ENCODE data around the gene GLCCI1.

Gene GLCCI1

GRCh38 chr7:7968544-7969305 lies at the start of gene GLCCI1:
TSS of gene GLCCI1 (plus strand) at chr7:7968796. CDS start at chr7:7969351, 555 bp downstream.
- peak; percentile 92 for DNase-seq

- no peak for DNase-seq
Observed at GRCh38 chr7:7919449-7919945, 49.1 kb upstream of the GLCCI1 start.

GRCh38 chr7:7920056-7920455 lies 48.5 kb upstream of the GLCCI1 start:
- no peak for DNase-seq

GRCh38 chr7:7920481-7920880 lies 48.1 kb upstream of the GLCCI1 start:
- no peak for DNase-seq

GRCh38 chr7:7921830-7922229 lies 46.8 kb upstream of the GLCCI1 start:
- DNase-seq: no peak

GRCh38 chr7:7922684-7923385 lies 45.8 kb upstream of the GLCCI1 start:
- DNase-seq: peak; percentile 10

GRCh38 chr7:7923818-7924217 lies 44.8 kb upstream of the GLCCI1 start:
- no peak for DNase-seq

GRCh38 chr7:7924303-7924702 lies 44.3 kb upstream of the GLCCI1 start:
- no peak for DNase-seq

GRCh38 chr7:7931626-7932025 lies 37.0 kb upstream of the GLCCI1 start:
- no peak for DNase-seq

GRCh38 chr7:7932553-7932952 lies 36.0 kb upstream of the GLCCI1 start:
- DNase-seq: no peak

GRCh38 chr7:7933915-7934526 lies 34.6 kb upstream of the GLCCI1 start:
- no peak for DNase-seq

- no peak for DNase-seq
Observed at GRCh38 chr7:7934945-7935344, 33.7 kb upstream of the GLCCI1 start.

GRCh38 chr7:7938471-7938870 lies 30.1 kb upstream of the GLCCI1 start:
- DNase-seq: no peak

- no peak for DNase-seq
Observed at GRCh38 chr7:7943951-7944350, 24.6 kb upstream of the GLCCI1 start.

- no peak for DNase-seq
Observed at GRCh38 chr7:7944619-7945282, 23.8 kb upstream of the GLCCI1 start.

GRCh38 chr7:7946486-7946885 lies 22.1 kb upstream of the GLCCI1 start:
- DNase-seq: no peak

- DNase-seq: no peak
Observed at GRCh38 chr7:7948232-7948631, 20.4 kb upstream of the GLCCI1 start.

GRCh38 chr7:7953806-7954205 lies 14.8 kb upstream of the GLCCI1 start:
- DNase-seq: no peak

- DNase-seq: no peak
Observed at GRCh38 chr7:7956531-7957128, 12.0 kb upstream of the GLCCI1 start.

GRCh38 chr7:7957513-7957912 lies 11.1 kb upstream of the GLCCI1 start:
- no peak for DNase-seq

GRCh38 chr7:7959979-7960670 lies 8.5 kb upstream of the GLCCI1 start:
- DNase-seq: no peak

GRCh38 chr7:7962851-7963250 lies 5.7 kb upstream of the GLCCI1 start:
- no peak for DNase-seq

Measured in NCI-H2227 treated with DMSO at 0.1 percent for 48 hours (cell line).